GM23248 (cell line): Measurements from ENCODE around the gene TSPEAR.

Experiments
- EZH2 ChIP-seq: fragments of 200-600 bp; sonication (generic); IDR thresholded peaks from 2 replicates; pipeline ENCODE4 v1.6.1; 2018; ENCODE audit warnings: antibody characterized with exemption, mild to moderate bottlenecking; ENCODE audit not compliant: insufficient read depth, poor library complexity, severe bottlenecking
- EZH2phosphoT487 ChIP-seq: fragments of 200-600 bp; sonication (generic); IDR thresholded peaks from 2 replicates; pipeline ENCODE4 v1.6.1; 2018; ENCODE audit warnings: antibody characterized with exemption, moderate library complexity, mild to moderate bottlenecking, low read depth; ENCODE audit not compliant: insufficient read depth

GRCh38 chr21:44590311-44590721 is 121.1 kb downstream of the TSPEAR start:
- TF ChIP-seq EZH2: no peak
- no peak for TF ChIP-seq EZH2phosphoT487
